ACHN (cell line): ENCODE results near the gene WDR64.
"Not testable (repeated sequence)": the region's sequence is repeated elsewhere in the genome, so short reads cannot be mapped to it uniquely, and the experiment has no call there.

Source experiments
- DNase-seq: peaks from one replicate; pipeline ENCODE4 v3.0.0-alpha.2; 2015
- in situ Hi-C: cut with HindIII; loops from 2 replicates; pipeline ENCODE4 v1.10.0; 2017; ENCODE audit warnings: low sequenced_read_pairs, low pct_ligation_motif_present, low pct_unique_long_range_greater_than_20kb

The WDR64 gene

GRCh38 chr1:241713316-241713715 is 61.2 kb downstream of the WDR64 start:
- no peak for DNase-seq
- in situ Hi-C loops: no loop called here

- in situ Hi-C loops: no loop called here
- DNase-seq: no peak
Observed at GRCh38 chr1:241714321-241715218, 62.5 kb downstream of the WDR64 start.

DNA sequence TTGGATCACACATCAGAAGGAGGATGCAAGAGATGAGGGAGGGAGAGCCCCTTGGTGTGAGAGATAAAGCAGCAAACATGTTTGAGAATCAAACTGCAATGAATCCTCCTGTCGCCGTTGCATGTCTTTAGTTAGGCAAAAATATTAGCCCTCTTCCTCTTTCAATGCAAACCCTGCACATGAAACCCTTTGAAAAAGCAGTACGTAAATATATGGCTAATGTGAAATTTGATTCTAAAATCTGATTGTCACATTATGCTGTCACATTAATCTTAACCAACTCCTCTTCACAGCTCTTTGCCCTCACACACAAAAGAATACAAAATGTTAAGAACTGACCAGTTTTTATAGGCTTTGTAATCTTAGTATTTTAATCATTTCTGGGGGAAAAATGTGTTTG is 63.4 kb downstream of the WDR64 start:
- no peak for DNase-seq
- in situ Hi-C loops: no loop called here

DNA sequence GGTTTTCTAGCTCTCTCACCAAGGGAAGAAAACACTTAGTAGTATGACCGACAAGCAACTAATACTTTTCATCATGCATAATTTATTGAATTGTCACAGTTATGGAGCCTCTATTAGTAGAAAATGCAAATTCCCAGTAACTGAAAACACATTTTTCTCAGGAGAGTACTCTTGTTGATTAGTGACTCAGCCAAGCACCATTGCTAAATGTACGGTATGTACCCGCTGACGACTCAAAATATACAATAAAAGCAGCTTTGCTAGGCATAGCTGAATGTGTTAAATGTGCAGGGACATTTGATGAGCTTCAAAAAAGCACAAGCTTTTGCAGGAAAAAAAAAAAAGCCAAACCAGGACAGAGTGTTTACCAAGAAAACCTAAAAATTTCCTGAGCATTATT is 63.9 kb downstream of the WDR64 start:
- no peak for DNase-seq
- in situ Hi-C loops: no loop called here

DNA sequence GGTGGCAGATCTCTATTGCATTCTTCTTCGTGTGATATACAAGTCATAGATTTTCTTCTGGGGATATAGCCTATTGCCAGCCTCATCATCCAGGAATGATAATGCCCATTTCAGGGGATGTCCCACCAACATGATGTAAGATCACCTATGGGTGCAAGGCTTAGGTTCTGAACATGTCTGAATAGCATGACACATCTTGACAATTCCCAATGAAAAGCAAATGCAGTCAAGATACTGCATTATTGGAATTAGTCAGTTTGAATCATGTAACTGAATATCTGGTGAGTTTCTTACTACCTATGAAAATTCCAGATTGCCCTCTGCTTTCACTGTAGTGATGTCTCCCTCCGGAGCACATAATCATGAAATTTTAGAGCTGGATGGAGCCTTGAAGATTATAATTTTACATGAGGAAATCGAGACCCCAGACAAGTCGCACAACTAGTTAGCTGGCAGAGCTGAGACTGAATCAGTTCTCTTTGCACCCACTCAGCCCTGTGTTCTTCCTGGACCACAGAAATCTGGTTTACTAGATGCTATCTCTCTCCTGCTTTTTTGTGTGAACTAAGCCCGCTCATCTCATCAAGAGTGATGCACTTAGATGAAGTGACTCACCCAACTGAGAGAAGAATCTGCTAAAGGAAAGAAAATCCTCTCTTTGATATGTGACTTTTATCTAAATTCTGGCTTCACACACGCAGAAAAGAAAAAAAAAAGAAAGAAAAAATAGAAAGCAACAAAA is 65.0 kb downstream of the WDR64 start:
- in situ Hi-C loops: no loop called here
- DNase-seq: no peak

DNA sequence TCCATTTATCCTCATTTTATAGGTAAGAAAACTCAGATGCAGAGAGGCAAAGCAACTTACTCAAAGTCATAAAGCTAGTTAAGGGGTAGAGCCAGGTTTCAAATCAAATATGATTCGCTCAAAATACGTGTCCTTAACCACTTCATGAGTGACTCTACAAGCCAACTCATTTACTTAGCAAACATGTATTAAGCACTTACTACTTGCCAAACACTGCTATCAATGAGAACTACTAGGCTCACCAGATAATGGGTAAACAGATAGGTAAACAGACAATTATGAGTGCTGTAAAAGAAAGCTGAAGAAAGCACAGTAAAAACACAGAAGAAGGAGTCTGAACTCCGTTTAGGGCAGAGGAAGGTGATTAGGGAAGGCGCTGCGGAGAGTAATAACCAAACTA is 65.9 kb downstream of the WDR64 start:
- in situ Hi-C loops: no loop called here
- no peak for DNase-seq

DNA sequence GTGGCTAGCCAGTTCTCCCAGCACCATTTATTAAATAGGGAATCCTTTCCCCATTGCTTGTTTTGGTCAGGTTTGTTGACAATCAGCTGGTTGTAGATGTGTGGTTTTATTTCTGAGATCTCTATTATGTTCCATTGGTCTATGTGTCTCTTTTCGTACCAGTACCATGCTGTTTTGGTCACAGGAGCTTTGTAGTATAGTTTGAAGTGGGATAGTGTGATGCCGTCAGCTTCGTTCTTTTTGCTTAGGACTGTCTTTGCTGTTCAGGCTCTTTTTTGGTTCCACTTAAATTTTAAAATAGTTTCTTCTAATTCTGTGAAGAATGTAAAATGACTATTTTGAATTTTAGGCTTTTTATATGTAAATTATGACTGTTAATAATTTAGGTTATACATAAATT is 68.9 kb downstream of the WDR64 start:
- in situ Hi-C loops: no loop called here

DNA sequence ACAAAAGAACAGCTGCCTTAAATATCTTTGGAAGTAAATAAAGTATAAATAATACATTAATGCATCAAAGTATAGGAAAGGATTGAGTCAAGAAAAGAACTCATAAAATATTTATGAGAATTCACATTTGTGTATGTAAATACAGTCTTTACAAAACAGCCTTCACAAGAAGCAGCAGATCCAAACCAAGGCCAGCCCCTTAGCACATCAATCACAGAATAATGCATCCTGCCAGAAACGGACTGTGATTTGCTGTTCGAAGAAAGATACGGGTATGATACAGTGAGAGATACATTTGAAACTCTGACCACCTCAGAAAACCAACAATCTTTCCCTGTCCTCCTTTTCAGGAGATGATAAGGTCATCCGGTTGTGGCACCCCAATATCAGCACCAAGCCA is 70.9 kb downstream of the WDR64 start:
- in situ Hi-C loops: no loop called here
- no peak for DNase-seq

More for the DNA sequence above, 68.9 kb downstream of the WDR64 start:
- no peak for DNase-seq

DNA sequence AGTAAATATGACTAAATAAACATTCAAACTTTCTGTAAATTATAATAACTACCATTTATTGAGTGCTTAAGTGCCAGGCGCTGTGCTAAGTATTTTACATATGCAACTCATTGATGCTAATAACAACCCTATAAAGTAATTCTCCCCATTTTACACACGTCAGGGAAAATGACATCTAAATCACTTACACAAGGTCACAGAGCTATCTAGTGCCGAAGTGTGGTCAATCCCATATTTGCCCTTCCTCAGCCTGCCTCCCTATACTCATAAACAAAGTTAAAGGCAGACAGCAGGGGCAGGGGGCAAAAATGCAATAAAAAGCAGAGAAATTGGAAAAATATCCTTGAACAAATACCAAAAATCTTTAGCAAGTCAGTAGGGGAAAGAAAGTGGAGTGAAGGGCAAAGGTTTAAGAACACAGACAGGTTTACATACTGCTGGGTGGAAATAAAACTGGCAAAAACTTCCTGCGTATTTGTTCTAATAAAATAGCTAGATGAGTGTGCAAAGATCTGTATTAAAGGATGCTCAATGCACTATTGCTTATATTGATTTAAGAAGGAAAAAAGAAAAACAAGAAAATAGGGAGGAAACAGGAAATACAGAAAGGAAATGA is 72.8 kb downstream of the WDR64 start:
- in situ Hi-C loops: no loop called here
- no peak for DNase-seq

DNA sequence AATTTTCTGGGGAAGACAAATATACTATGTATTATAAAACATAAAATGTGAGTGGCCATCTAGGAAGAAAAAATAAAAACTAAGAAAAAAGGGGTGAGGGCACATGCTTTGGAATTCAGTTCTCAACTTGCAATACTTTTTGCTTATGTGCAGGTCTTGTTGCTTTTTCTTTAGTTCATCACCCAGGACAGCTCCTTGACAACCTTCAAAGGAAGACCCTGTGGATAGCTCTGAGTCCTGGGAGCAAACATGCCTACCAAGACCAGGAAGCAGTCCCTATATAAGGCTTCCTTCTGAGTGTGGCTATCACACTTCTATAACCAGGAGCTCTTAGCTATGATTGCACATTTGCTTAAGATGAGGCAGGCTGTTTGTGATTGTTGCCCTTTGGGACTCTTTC is 78.0 kb downstream of the WDR64 start:
- in situ Hi-C loops: no loop called here
- DNase-seq: no peak

- in situ Hi-C loops: no loop called here
- no peak for DNase-seq
Observed at GRCh38 chr1:241733899-241734298, 81.8 kb downstream of the WDR64 start.

GRCh38 chr1:241734533-241734932 is 82.5 kb downstream of the WDR64 start:
- in situ Hi-C loops: no loop called here
- DNase-seq: no peak

GRCh38 chr1:241735493-241735926 is 83.4 kb downstream of the WDR64 start:
- in situ Hi-C loops, DNase-seq: not testable (repeated sequence)

GRCh38 chr1:241736387-241736786 is 84.3 kb downstream of the WDR64 start:
- in situ Hi-C loops: no loop called here
- no peak for DNase-seq

- in situ Hi-C loops: no loop called here
- no peak for DNase-seq
Observed at GRCh38 chr1:241738284-241739078, 86.4 kb downstream of the WDR64 start.

GRCh38 chr1:241742084-241742483 is 90.0 kb downstream of the WDR64 start:
- DNase-seq: no peak
- in situ Hi-C loops: no loop called here

GRCh38 chr1:241744591-241744990 is 92.5 kb downstream of the WDR64 start:
- in situ Hi-C loops: no loop called here
- DNase-seq: no peak

GRCh38 chr1:241747992-241748391 is 95.9 kb downstream of the WDR64 start:
- in situ Hi-C loops: no loop called here
- no peak for DNase-seq
